MV-4-11 (cell line): Measurements from ENCODE around the gene ZBTB7A.

Experiments
- DNase-seq: peaks from one replicate; lab custom pipeline; 2025; lab: John Stamatoyannopoulos, UW

The ZBTB7A gene

DNA sequence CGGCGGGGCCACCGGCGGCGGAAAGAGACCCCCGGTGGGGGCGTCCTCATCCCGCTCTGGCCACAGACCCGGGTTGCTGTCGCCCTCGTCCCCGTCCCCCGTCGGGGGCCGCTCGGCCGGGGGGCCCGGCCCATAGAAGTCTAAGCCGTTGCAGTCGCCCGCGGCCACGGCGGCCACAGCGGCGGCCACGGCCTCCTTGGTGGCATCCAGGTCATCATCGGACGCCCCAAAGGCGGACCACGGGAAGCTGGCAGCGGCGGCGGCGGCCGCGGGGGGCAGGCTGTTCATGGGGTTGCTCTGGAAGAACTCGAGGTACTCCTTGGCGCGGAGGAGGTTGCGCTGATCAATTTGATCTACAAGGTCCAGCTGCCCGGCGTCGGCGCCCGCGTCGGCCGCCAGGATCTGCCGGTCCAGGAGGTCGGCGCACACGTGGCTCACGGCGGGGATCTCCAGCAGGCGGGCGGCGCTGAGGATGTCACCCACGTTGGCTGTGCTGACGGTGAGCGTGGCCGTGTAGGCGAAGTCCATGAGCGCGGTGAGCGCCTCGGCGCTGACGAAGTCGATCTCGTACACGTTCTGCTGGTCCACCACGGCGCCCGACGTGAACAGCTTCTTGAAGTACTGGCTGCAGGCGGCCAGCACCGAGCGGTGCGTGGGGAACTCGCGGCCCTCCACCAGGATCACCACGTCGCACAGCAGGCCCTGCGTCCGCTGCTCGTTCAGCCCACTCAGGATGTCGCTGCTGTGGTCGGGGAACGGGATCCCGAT lies 12.1 kb downstream of the ZBTB7A start:
- DNase-seq: no peak

GRCh38 chr19:4053423-4054324 lies 13.0 kb downstream of the ZBTB7A start:
- no peak for DNase-seq

DNA sequence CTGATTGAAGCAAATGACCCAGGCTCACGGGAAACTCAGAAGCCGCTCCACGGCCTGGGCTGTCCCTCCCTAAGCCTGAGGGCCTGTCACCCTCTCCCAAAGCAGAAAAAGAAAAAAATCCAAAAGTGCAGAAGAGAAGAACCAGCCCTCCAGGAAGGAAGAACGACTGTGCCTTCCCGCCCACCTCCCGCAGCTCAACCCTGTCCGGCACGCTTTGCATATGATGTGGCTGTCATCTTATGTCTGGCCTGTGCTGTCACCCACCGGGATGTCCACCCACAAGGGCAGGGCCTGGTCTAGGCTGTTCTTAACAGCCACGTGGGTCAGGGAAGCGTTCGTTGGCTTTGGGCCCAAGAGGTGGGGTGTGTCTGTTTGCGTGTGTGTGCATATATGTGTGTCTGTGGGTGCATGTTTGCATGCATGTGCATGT lies 13.7 kb downstream of the ZBTB7A start:
- DNase-seq: peak; percentile 61

DNA sequence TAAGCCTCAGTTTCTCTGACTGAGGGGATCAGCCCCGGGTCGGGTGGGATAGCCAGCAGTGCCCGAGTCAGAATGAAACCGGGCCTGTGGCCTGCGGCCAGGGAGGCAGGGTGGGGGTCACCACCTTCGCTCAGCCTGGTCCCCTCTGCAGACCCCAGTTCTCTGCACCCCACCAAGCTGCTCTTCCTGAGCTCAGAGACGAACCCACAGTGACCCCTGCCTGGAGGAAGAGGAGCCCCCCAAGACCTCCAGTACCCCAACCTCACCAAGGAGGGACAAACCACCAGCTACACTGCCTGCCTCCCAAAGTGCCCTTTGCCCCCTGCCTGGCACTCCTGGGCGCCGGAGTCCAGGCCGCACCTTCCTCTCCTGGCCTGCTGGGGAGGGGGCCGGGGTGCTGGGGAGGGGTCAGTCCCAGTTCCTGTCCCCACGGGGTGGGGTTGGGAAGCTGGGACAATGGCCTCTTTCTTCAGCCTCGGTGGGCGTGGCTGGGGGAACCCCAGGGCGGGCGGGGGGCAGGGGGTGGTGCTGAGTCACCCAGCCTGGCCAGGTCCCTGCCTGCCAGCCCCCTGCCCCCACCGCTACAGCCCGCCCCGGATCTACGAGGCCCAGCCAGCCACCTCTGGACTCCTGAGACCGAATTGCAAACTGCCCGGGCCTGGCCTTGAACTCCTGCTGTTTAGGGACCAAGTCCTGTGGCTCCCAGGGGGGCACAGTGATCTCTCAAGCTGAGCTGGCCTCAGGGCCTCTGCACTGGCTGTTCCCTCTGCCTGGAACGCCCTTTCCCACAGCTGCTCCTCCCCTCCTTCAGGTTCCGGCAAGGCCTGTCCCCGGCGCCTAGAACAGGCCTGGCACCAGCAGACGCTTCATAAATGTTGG lies 14.3 kb downstream of the ZBTB7A start:
- peak; percentile 82 for DNase-seq

DNA sequence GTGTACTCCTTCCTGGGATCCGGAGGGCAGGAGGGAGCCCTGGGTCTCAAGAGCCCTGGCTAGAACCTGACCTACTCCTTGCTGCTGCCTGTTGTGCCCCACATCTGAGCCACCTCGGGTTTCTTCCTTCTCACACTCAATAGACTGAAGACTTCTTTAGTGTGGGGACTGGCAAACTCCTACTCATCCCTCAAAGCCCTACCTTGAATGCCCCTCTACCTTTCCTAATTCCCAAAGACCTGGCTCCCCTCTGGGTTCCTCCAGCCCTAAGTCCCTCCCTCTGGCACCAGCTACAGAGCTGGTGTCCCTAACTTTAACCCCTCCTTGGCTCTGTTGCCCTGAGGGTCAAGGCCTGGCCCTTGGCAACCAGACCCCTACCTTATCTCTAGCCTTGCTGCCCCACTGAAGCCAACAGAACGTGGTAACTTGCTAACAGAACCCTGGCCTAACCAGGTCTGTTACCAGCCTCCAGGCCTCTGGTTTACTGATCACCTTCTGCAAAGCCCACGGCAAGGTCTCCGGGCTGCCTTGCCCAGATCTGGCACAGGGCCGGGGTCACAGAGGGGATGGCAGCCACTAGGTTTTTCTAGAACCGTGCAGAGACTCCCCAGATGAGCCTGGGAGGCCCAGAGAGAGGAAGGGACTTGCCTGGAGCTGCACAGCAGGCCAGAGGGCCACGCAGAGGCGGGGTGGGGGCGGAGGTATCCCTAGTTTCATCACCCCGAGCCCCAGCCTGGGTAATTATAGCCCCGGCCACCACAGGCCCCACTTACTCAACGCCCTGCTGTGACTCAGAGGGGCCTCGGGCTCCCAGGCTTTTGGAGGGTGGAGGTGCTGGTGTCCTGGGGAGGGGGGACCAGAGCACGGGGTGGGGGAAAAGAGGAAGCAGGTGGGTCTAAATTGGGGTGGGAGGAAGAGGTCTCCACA lies 15.3 kb downstream of the ZBTB7A start:
- peak; percentile 97 for DNase-seq

GRCh38 chr19:4049432-4049831 lies 17.3 kb downstream of the ZBTB7A start:
- no peak for DNase-seq

DNA sequence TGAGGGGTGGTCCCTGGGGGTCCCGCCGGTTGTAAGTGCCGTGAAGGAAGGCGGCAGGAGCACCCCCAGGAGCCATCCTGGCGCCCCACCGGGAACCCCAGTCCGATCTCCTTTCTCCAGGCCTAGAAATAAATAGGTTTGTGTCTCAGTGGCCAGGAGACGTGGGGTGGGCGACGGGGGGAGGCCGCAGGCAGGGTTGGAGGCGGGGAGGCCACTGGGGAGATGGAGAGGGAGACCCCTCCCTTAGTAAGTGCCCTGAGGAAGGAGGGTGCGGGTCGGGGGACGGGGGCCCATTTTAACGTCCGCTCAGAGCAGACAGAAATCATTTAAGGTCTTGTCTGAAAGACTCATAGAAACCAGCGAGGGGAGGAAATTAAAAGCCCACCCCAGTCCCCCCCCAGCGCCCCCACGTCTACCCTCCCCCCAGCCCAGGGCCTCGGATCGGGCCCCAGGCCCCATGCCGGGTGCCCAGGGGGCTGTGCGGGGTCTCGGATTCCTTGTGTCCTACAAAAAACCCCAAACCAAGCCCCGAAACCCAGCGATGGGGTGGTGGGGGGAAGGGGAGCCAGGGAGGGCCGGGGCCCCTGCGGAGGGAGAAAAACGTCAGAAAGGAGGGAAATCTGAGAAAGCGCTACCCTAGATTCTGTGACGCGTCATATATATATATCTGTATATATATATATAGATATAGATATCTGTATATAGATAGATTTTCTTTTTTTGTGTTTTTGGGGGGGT lies 19.6 kb downstream of the ZBTB7A start:
- no peak for DNase-seq

DNA sequence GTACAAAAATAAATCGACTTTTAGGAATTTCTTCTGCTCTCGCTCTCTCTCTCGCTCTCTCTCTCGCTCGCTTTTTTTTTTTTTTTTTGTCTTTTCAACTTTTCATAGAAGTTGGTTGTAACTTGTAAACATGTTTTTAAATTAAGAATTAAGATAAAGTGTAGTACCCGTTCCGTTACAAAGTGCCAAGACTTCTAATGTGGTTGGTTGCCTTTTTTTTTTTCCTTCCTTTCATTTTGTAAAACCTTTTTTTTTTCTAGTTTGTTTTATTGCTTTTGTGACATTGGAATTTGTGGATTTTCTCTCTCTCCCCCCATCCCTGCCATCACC lies 20.4 kb downstream of the ZBTB7A start:
- DNase-seq: no peak

DNA sequence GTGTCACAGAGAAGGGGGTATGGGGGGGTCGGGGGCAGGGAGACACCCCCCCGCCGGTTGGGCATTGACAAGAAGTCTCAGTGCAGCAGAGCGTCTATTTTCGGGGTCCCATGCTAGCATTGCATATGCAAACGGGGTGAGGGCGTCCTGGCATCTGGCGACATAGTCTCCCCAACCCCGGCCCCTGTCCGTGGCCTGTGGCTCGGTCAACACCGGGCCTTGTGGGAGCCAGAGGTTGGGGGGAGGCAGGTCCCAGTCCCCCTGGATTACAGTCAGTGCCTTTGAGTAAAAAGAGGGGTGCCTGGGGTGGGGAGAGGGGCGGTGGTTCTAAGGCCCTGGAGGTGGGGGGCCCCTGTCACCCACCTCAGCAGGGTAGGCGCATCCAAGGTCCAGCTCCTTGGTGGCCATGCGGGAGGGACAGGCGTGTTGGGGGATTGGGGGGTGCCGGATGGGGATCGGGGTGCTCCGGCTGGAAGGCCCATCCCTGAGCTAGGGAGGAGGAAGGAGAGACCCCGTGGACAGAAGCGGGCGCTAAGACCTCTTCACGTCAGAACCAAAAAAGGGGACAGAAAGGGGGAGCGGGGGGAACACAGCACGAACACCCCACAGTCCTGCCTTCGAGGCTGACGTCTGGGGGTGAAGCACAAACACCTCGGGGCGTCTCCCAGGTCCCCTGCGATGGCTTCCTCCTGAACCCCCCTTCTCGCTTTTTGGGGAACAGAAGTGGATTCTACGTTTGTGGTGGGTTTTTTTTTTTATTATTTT lies 20.9 kb downstream of the ZBTB7A start:
- DNase-seq: no peak

GRCh38 chr19:4044990-4045465 lies 21.7 kb downstream of the ZBTB7A start:
- DNase-seq: no peak

- DNase-seq: no peak
These were observed 22.6 kb downstream of the ZBTB7A start for GRCh38 chr19:4043966-4044715.

DNA sequence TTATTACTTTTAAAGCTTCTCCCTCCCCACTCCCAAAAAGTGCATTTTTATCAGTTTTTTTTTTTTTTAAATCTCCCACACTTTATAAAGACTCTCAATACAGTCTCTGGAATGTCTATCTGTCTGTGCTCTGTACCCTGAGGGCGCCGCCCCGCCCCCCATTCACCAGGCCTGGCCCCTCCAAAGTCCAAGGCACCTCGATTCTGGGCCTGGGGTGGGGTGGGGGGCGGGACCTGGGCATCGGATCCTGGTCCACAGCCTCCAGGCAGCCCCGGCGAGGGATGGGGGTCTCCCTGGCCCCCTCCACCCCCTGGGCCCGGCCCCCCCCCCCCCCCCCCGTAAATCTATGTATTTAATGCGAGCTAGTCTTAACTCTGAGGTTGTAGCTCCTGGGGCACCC lies 23.3 kb downstream of the ZBTB7A start:
- DNase-seq: no peak

DNA sequence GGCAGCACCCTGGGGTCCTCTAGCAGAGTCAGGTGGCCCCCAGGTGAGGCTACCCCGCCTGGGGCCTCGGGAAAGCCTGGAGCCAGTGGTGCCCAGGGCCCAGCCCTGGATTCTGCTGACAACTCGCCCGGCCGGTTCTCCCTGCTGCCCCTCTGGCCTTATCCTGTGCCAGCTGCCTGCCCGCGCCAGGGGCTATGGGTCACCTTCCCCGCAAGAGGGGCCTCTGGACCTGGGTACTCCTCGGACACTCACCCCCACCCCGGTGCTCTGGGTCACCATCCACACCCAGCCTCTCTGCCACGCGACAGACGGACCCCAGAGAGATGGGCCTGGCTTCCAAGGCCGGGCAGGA lies 24.0 kb downstream of the ZBTB7A start:
- no peak for DNase-seq

DNA sequence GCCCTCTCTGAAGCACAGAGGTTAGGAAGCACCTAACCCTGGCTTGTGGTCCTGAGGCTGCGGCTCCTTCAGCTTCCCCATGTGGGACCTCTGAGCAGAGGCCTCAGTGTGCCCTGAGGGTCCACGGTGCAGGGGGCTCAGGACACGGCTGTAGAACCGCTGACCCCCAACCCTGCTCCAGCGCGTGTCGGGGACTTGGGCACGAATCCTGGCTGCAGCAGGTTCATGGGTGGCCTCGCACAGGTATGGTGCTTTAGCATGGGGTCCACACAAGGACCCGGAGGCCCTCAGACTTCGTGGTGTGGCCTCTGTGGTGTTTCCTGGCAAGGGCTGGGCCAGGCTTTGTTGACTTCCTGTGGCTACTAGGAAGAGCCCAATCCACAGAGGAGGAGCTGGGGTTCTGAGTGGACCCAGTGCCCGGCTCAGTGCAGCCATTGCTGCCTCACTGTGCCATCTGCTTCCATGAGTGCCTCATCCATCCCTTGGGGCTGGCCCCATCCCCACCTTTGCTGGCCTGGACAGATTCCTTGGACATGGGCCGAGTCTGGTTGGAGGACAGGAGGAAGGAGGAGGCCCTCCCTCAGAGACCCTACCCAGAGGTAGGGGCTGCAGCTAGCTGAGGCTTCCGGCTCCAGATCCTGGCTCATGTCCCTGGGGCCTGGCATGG lies 24.5 kb downstream of the ZBTB7A start:
- DNase-seq: no peak

DNA sequence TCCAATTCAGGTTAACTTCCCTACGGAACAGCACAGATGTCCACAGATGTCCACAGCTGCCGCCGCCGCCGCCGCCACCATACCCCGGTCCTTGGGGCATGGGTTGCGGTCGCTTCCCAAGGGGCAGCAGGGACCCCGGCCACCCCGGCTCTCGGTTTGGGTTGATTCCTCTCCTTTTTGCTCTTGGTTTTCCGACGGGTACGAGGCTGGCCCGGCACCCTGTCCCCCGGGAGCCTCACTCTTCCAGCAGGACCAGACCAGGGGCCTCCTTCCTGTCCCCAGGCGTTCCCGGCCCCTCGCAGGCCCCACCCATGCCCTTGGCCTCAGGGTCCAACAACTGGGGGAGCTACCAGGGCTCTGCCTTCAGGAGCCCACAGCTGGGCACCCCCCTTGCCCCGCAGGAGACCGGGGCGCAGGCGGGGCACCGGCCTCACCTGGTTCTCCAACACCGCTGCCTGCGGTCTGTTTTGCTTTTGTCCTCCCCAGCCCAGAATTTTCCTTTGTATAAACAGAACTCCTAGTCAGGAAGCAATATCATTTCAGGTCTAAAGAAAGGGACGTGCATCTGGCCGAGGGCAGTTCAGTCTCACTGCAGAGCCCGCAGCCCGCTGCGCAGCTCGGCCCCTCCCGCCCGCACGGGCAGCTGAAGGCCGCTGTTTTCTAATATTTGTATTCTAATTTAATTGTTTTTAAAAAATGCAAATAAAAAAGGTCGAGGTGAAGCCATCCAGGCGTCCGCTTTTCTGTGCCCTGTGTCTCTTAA lies 27.9 kb downstream of the ZBTB7A start:
- no peak for DNase-seq

GRCh38 chr19:4038057-4038456 lies 28.6 kb downstream of the ZBTB7A start:
- DNase-seq: no peak

GRCh38 chr19:4037301-4037949 lies 29.3 kb downstream of the ZBTB7A start:
- DNase-seq: no peak
